Measurements from ENCODE around the gene CYP2W1. TPM values are rescaled to one million over a fixed set of nuclear protein-coding genes. Genes with fewer than 3 reads are reported as not detected.

The CYP2W1 gene
- total and polyA plus RNA-seq, 3 experiments from 2014 or later = not detected

GRCh38 chr7:1004018-1004852, 21.3 kb downstream of the CYP2W1 start:
- H3K9me3 Mint-ChIP-seq = no peaks in the 10 kb centered on the region
- H3K27me3 Mint-ChIP-seq = no peaks in the 10 kb centered on the region
- no peak overlapping the region for H3K4me3 ChIP-seq (ENCODE audit: low read length)
- H3K4me3 Mint-ChIP-seq = no peak overlapping the region
- peaks cover 0 to 4% (median 2%) of the 10 kb centered on the region in 3 donors for H3K4me1 Mint-ChIP-seq
- DNase-seq = no peak
- H3K9me3 ChIP-seq (ENCODE audit: low read length) = no peaks in the 10 kb centered on the region
- ChIA-PET CTCF (interaction anchor here (3.2 kb wide), 1 partner anchor 11 kb away, joined by 12 read pairs; no protein-coding TSS in a partner anchor), POLR2A (interaction anchor here (0.7 kb wide), 1 partner anchor 177 kb away, joined by 3 read pairs; no protein-coding TSS in a partner anchor)
- H3K27ac Mint-ChIP-seq = no peak overlapping the region
- H3K36me3 ChIP-seq (ENCODE audit: insufficient read depth, low read length) = no peaks in the 10 kb centered on the region
- H3K27ac ChIP-seq (ENCODE audit: low read depth, low read length) = no peak overlapping the region
- H3K4me1 ChIP-seq (ENCODE audit: insufficient read depth, low read length) = no peaks in the 10 kb centered on the region
- H3K27me3 ChIP-seq (ENCODE audit: insufficient read depth, low read length, poor library complexity, severe bottlenecking) = no peaks in the 10 kb centered on the region
- peaks cover 0 to 33% (median 2%) of the 10 kb centered on the region in 3 donors for H3K36me3 Mint-ChIP-seq

DNA sequence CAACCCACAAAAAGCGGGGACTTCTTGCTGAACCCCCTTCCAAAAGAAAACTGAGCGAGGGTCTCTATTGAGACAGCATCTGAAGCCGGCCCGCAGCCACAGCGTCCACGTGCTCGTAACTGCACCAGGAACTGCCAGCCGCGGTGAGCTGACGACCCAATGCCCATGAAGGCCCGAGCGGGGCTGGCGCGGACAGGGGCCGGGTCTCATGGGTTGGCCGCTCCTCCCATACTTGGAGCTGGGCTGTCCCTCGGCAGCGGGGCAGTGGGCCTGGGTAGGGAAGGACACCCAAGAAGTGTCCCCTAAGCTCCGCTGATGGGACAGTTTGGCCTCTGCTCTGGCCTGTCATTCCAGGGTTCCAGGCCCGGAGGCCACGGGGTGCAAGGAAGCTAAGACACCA, 22.3 kb downstream of the CYP2W1 start:
- Histone ChIP-seq H3K4me1 (ENCODE audit: insufficient read depth, low read length) (no peaks in the 10 kb centered on the region), H3K27ac (ENCODE audit: low read depth, low read length) (no peak overlapping the region), H3K4me3 (ENCODE audit: low read length) (no peak overlapping the region), H3K9me3 (ENCODE audit: low read length) (no peaks in the 10 kb centered on the region), H3K27me3 (ENCODE audit: insufficient read depth, low read length, poor library complexity, severe bottlenecking) (no peaks in the 10 kb centered on the region), H3K36me3 (ENCODE audit: insufficient read depth, low read length) (no peaks in the 10 kb centered on the region)
- H3K9me3 Mint-ChIP-seq = no peaks in the 10 kb centered on the region
- H3K4me1 Mint-ChIP-seq = peaks cover 0 to 4% (median 2%) of the 10 kb centered on the region in 3 donors
- peaks cover 0 to 35% (median 2%) of the 10 kb centered on the region in 3 donors for H3K36me3 Mint-ChIP-seq
- H3K27me3 Mint-ChIP-seq = no peaks in the 10 kb centered on the region
- ChIA-PET CTCF (interaction anchor here (0.9 to 3.2 kb wide), 2 partner anchors 12 to 60 kb away, joined by 3 to 12 read pairs; no protein-coding TSS in a partner anchor), POLR2A (no interaction called here)
- H3K4me3 Mint-ChIP-seq = no peak overlapping the region
- H3K27ac Mint-ChIP-seq = no peak overlapping the region
- no peak for DNase-seq

GRCh38 chr7:1007901-1008300, 24.9 kb downstream of the CYP2W1 start:
- POLR2A ChIA-PET = no interaction called here

GRCh38 chr7:1008733-1009363, 25.9 kb downstream of the CYP2W1 start:
- peaks cover 0 to 2% (median 0%) of the 10 kb centered on the region in 5 donors for H3K9me3 Mint-ChIP-seq
- ChIA-PET CTCF (interaction anchor here (1.0 to 1.6 kb wide), 2 partner anchors 15 to 57 kb away, joined by 3 read pairs; no protein-coding TSS in a partner anchor), POLR2A (no interaction called here)
- no peaks in the 10 kb centered on the region for H3K27me3 Mint-ChIP-seq
- H3K36me3 ChIP-seq (ENCODE audit: insufficient read depth, low read length) = no peaks in the 10 kb centered on the region
- peaks cover 10 to 19% (median 10%) of the 10 kb centered on the region in 3 donors for H3K4me1 Mint-ChIP-seq
- peaks cover 0 to 28% (median 2%) of the 10 kb centered on the region in 3 donors for H3K36me3 Mint-ChIP-seq
- H3K4me3 ChIP-seq (ENCODE audit: low read length) = no peak overlapping the region
- H3K4me3 Mint-ChIP-seq = no peak overlapping the region
- no peaks in the 10 kb centered on the region for H3K27me3 ChIP-seq (ENCODE audit: insufficient read depth, low read length, poor library complexity, severe bottlenecking)
- H3K27ac Mint-ChIP-seq = no peak overlapping the region
- no peaks in the 10 kb centered on the region for H3K9me3 ChIP-seq (ENCODE audit: low read length)
- H3K4me1 ChIP-seq (ENCODE audit: insufficient read depth, low read length) = peaks cover 7% of the 10 kb centered on the region
- no peak for DNase-seq
- no peak overlapping the region for H3K27ac ChIP-seq (ENCODE audit: low read depth, low read length)

More at GRCh38 chr7:1007901-1008300, 24.9 kb downstream of the CYP2W1 start:
- CTCF ChIA-PET = interaction anchor here (1.0 to 1.6 kb wide), 2 partner anchors 14 to 58 kb away, joined by 3 read pairs; no protein-coding TSS in a partner anchor
- Mint-ChIP-seq H3K4me1 (peaks cover 7 to 14% (median 10%) of the 10 kb centered on the region in 3 donors), H3K36me3 (peaks cover 0 to 28% (median 2%) of the 10 kb centered on the region in 3 donors), H3K27me3 (no peaks in the 10 kb centered on the region), H3K9me3 (peaks cover 0 to 2% (median 0%) of the 10 kb centered on the region in 5 donors), H3K4me3 (no peak overlapping the region), H3K27ac (no peak overlapping the region)
- H3K36me3 ChIP-seq (ENCODE audit: insufficient read depth, low read length) = no peaks in the 10 kb centered on the region
- H3K4me3 ChIP-seq (ENCODE audit: low read length) = no peak overlapping the region
- H3K27me3 ChIP-seq (ENCODE audit: insufficient read depth, low read length, poor library complexity, severe bottlenecking) = no peaks in the 10 kb centered on the region
- H3K9me3 ChIP-seq (ENCODE audit: low read length) = no peaks in the 10 kb centered on the region
- H3K27ac ChIP-seq (ENCODE audit: low read depth, low read length) = no peak overlapping the region
- no peak for DNase-seq
- H3K4me1 ChIP-seq (ENCODE audit: insufficient read depth, low read length) = peaks cover 7% of the 10 kb centered on the region

- POLR2A ChIA-PET = no interaction called here
- DNase-seq = no peak
- CTCF ChIA-PET = interaction anchor here (0.7 kb wide), 1 partner anchor 17 kb away, joined by 3 read pairs; no protein-coding TSS in a partner anchor
- Histone ChIP-seq H3K9me3 (ENCODE audit: low read length) (no peaks in the 10 kb centered on the region), H3K4me1 (ENCODE audit: insufficient read depth, low read length) (peaks cover 7% of the 10 kb centered on the region), H3K27ac (ENCODE audit: low read depth, low read length) (no peak overlapping the region), H3K4me3 (ENCODE audit: low read length) (no peak overlapping the region), H3K27me3 (ENCODE audit: insufficient read depth, low read length, poor library complexity, severe bottlenecking) (no peaks in the 10 kb centered on the region), H3K36me3 (ENCODE audit: insufficient read depth, low read length) (no peaks in the 10 kb centered on the region)
- peak overlapping the region in 1 of 8 donors; percentile 15 for H3K27ac Mint-ChIP-seq
- peaks cover 12 to 24% (median 13%) of the 10 kb centered on the region in 3 donors for H3K4me1 Mint-ChIP-seq
- peaks cover 0 to 2% (median 0%) of the 10 kb centered on the region in 5 donors for H3K9me3 Mint-ChIP-seq
- no peak overlapping the region for H3K4me3 Mint-ChIP-seq
- H3K27me3 Mint-ChIP-seq = no peaks in the 10 kb centered on the region
- peaks cover 0 to 26% (median 2%) of the 10 kb centered on the region in 3 donors for H3K36me3 Mint-ChIP-seq
These were observed 26.8 kb downstream of the CYP2W1 start for GRCh38 chr7:1009747-1010146.

DNA sequence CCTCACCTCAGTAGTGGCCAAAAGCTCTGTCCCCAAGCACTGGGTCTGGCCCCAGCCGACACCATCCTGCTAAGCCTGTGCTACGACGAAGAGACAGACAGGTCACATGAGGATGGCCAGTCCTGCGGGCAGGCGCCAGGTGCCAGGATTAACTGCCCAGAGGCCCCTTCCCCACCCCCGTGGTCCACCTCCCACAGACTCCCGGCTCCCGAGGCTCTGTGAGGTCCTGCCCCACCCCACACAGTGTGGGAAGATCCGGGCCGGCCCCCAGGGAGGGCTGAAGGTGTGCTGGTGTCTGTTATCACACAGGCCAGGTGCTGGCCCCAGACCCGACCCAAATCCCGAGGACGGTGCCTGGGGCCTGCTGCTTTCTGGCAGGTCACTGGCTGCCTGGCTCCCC, 27.2 kb downstream of the CYP2W1 start:
- Mint-ChIP-seq H3K9me3 (peaks cover 0 to 2% (median 0%) of the 10 kb centered on the region in 5 donors), H3K27me3 (no peaks in the 10 kb centered on the region), H3K36me3 (peaks cover 0 to 26% (median 2%) of the 10 kb centered on the region in 3 donors), H3K4me1 (peaks cover 12 to 24% (median 13%) of the 10 kb centered on the region in 3 donors), H3K4me3 (no peak overlapping the region), H3K27ac (no peak overlapping the region)
- Histone ChIP-seq H3K27ac (ENCODE audit: low read depth, low read length) (no peak overlapping the region), H3K4me3 (ENCODE audit: low read length) (no peak overlapping the region), H3K4me1 (ENCODE audit: insufficient read depth, low read length) (peaks cover 7% of the 10 kb centered on the region), H3K36me3 (ENCODE audit: insufficient read depth, low read length) (no peaks in the 10 kb centered on the region), H3K27me3 (ENCODE audit: insufficient read depth, low read length, poor library complexity, severe bottlenecking) (no peaks in the 10 kb centered on the region), H3K9me3 (ENCODE audit: low read length) (no peaks in the 10 kb centered on the region)
- ChIA-PET POLR2A (no interaction called here), CTCF (interaction anchor here (0.7 kb wide), 1 partner anchor 17 kb away, joined by 3 read pairs; no protein-coding TSS in a partner anchor)
- DNase-seq = no peak

DNA sequence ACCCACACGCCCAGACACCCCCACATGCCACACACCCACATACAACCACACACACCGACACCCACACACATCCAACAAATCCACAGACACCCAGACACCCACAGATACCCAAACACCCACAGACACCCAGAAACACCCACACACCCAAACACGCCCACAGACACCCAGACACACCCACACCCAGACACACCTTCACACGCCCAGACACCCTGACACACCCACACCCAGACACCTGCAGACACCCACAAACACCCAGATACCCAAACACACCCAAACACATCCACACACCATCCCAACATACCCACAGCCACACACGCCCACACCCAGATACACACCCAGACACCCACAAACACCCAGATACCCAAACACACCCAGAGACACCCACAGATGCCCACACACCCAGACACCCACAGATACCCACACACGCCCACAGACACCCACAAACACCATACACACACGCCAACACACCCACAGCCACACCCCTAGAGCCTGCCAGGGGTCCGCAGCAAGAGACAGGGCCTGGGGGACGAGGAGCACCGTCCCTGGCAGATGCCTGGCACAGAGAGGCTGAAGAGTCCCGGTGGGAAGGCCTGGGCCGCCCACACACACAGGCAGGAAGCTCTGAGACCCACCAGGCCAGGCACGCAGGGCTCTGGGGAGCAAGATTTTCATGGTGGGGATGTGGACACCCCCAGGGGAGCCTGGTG, 28.5 kb downstream of the CYP2W1 start:
- H3K4me1 Mint-ChIP-seq = peaks cover 12 to 24% (median 13%) of the 10 kb centered on the region in 3 donors
- ChIA-PET POLR2A (no interaction called here), CTCF (interaction anchor here (2.3 kb wide), 1 partner anchor 18 kb away, joined by 12 read pairs; no protein-coding TSS in a partner anchor)
- Histone ChIP-seq H3K27ac (ENCODE audit: low read depth, low read length) (no peak overlapping the region), H3K9me3 (ENCODE audit: low read length) (no peaks in the 10 kb centered on the region), H3K36me3 (ENCODE audit: insufficient read depth, low read length) (no peaks in the 10 kb centered on the region), H3K4me3 (ENCODE audit: low read length) (no peak overlapping the region), H3K27me3 (ENCODE audit: insufficient read depth, low read length, poor library complexity, severe bottlenecking) (no peaks in the 10 kb centered on the region), H3K4me1 (ENCODE audit: insufficient read depth, low read length) (peaks cover 7% of the 10 kb centered on the region)
- DNase-seq = peak in 1 of 5 donors; percentile 53
- H3K27me3 Mint-ChIP-seq = no peaks in the 10 kb centered on the region
- H3K27ac Mint-ChIP-seq = peak overlapping the region; percentile 33 to 97 (median 88)
- H3K4me3 Mint-ChIP-seq = peak overlapping the region in 5 of 7 donors; percentile 10 to 83 (median 52)
- H3K9me3 Mint-ChIP-seq = peaks cover 0 to 2% (median 0%) of the 10 kb centered on the region in 5 donors
- peaks cover 0 to 22% (median 0%) of the 10 kb centered on the region in 3 donors for H3K36me3 Mint-ChIP-seq

Data from CD8-positive, alpha-beta memory T cell (primary cell).